ENCODE data around the gene TRAF3IP3. TPM values are rescaled to one million over a fixed set of nuclear protein-coding genes. Genes with fewer than 3 reads are reported as not detected.

TRAF3IP3 gene
- total and polyA plus RNA-seq, 11 donors: 0.16 to 10.6 (median 0.75) TPM; not detected in 1

GRCh38 chr1:209777587-209777986 lies 21.7 kb downstream of the TRAF3IP3 start:
- WGBS, 4 donors: 89 to 98% (median 95%) methylated on average over 2 of the region's 2 CpGs
- Histone ChIP-seq H3K9me3 (no peaks in the 10 kb centered on the region), H3K36me3 (peaks cover 0 to 78% (median 0%) of the 10 kb centered on the region in 9 donors), H3K27ac (no peak overlapping the region), H3K27me3 (no peaks in the 10 kb centered on the region), H3K4me3 (no peak overlapping the region), H3K4me1 (peaks cover 0 to 13% (median 0%) of the 10 kb centered on the region in 12 donors)
- ATAC-seq: no peak
- DNase-seq: no peak
- TF ChIP-seq CTCF (IDR thresholded peaks at IDR 0.05) (no peak), POLR2A (IDR thresholded peaks at IDR 0.05) (no peak)
- intact Hi-C loops (cut with DNase I): no loop called here

- Histone ChIP-seq H3K4me1 (peaks cover 0 to 14% (median under 1%) of the 10 kb centered on the region in 12 donors), H3K9me3 (no peaks in the 10 kb centered on the region), H3K36me3 (peaks cover 0 to 80% (median 0%) of the 10 kb centered on the region in 9 donors), H3K27ac (no peak overlapping the region), H3K4me3 (no peak overlapping the region), H3K27me3 (no peaks in the 10 kb centered on the region)
- TF ChIP-seq POLR2A (IDR thresholded peaks at IDR 0.05) (no peak), CTCF (IDR thresholded peaks at IDR 0.05) (no peak)
- DNase-seq: no peak
- intact Hi-C loops (cut with DNase I): no loop called here
- WGBS, 4 donors: 89 to 100% (median 99%) methylated on average over 1 of the region's 1 CpG
- ATAC-seq: no peak
Measured at GRCh38 chr1:209778102-209778501, 22.2 kb downstream of the TRAF3IP3 start.

- intact Hi-C loops (cut with DNase I): loop anchor here in 1 of 10 donors (5.0 kb wide), 1 partner anchor 42 kb away; no protein-coding TSS in a partner anchor
- WGBS, 4 donors: 83 to 95% (median 93%) methylated on average over 4 of the region's 4 CpGs
- Histone ChIP-seq H3K9me3 (no peaks in the 10 kb centered on the region), H3K4me1 (peaks cover 4 to 20% (median 16%) of the 10 kb centered on the region in 12 donors), H3K27me3 (no peaks in the 10 kb centered on the region), H3K27ac (no peak overlapping the region), H3K36me3 (peaks cover 0 to 72% (median 0%) of the 10 kb centered on the region in 9 donors), H3K4me3 (no peak overlapping the region)
- TF ChIP-seq POLR2A (IDR thresholded peaks at IDR 0.05) (no peak), CTCF (IDR thresholded peaks at IDR 0.05) (no peak)
- ATAC-seq: no peak
- DNase-seq: no peak
Measured at GRCh38 chr1:209780268-209780667, 24.4 kb downstream of the TRAF3IP3 start.

GRCh38 chr1:209783386-209783785 lies 27.5 kb downstream of the TRAF3IP3 start:
- Histone ChIP-seq H3K4me1 (peaks cover 4 to 44% (median 20%) of the 10 kb centered on the region in 12 donors), H3K36me3 (peaks cover 0 to 41% (median 0%) of the 10 kb centered on the region in 9 donors), H3K27ac (no peak overlapping the region), H3K27me3 (no peaks in the 10 kb centered on the region), H3K4me3 (peak overlapping the region in 9 of 12 donors; percentile 57 to 76 (median 68)), H3K9me3 (no peaks in the 10 kb centered on the region)
- WGBS, 4 donors: 45 to 65% (median 52%) methylated on average over 5 to 6 of the region's 6 CpGs
- intact Hi-C loops (cut with DNase I): loop anchor here in 1 of 10 donors (5.0 kb wide), 1 partner anchor 39 kb away; no protein-coding TSS in a partner anchor
- no peak for TF ChIP-seq CTCF (IDR thresholded peaks at IDR 0.05)
- TF ChIP-seq POLR2A (IDR thresholded peaks at IDR 0.05): no peak
- ATAC-seq: no peak
- DNase-seq: no peak
